HG02943 (cell line): ENCODE data around the gene CFDP1.
"Not testable (repeated sequence)": the region's sequence is repeated elsewhere in the genome, so short reads cannot be mapped to it uniquely, and the experiment has no call there.

ENCODE experiments used
- ATAC-seq: cut with Tn5 transposase; IDR thresholded peaks from one replicate; pipeline ENCODE4 v1.9.1; 2021; ENCODE audit warnings: mild to moderate bottlenecking, low read depth, moderate library complexity; ENCODE audit not compliant: unreplicated experiment

Gene CFDP1

GRCh38 chr16:75304521-75305363 is 128.6 kb downstream of the CFDP1 start:
- no peak for ATAC-seq

GRCh38 chr16:75301804-75302203 is 131.5 kb downstream of the CFDP1 start:
- no peak for ATAC-seq

- ATAC-seq = no peak
Observed at GRCh38 chr16:75298267-75298666, 135.0 kb downstream of the CFDP1 start.

- ATAC-seq = no peak
Observed at GRCh38 chr16:75296606-75297005, 136.7 kb downstream of the CFDP1 start.

- no peak for ATAC-seq
Observed at GRCh38 chr16:75294773-75295459, 138.4 kb downstream of the CFDP1 start.

GRCh38 chr16:75293772-75294171 is 139.5 kb downstream of the CFDP1 start:
- ATAC-seq = no peak

- no peak for ATAC-seq
Observed at GRCh38 chr16:75293173-75293572, 140.1 kb downstream of the CFDP1 start.

GRCh38 chr16:75292691-75293090 is 140.6 kb downstream of the CFDP1 start:
- ATAC-seq = no peak

GRCh38 chr16:75289189-75289588 is 144.1 kb downstream of the CFDP1 start:
- ATAC-seq = no peak

- no peak for ATAC-seq
Observed at GRCh38 chr16:75288596-75289120, 144.6 kb downstream of the CFDP1 start.

GRCh38 chr16:75288181-75288580 is 145.1 kb downstream of the CFDP1 start:
- ATAC-seq = no peak

GRCh38 chr16:75287708-75288107 is 145.6 kb downstream of the CFDP1 start:
- ATAC-seq = no peak

- ATAC-seq = no peak
Observed at GRCh38 chr16:75286389-75286788, 146.9 kb downstream of the CFDP1 start.

- ATAC-seq = no peak
Observed at GRCh38 chr16:75282466-75283281, 150.6 kb downstream of the CFDP1 start.

GRCh38 chr16:75281826-75282225 is 151.5 kb downstream of the CFDP1 start:
- ATAC-seq = no peak

- ATAC-seq = not testable (repeated sequence)
Observed at GRCh38 chr16:75281009-75281408, 152.3 kb downstream of the CFDP1 start.

- ATAC-seq = no peak
Observed at GRCh38 chr16:75280331-75280804, 152.9 kb downstream of the CFDP1 start.

- no peak for ATAC-seq
Observed at GRCh38 chr16:75279305-75279704, 154.0 kb downstream of the CFDP1 start.

GRCh38 chr16:75273054-75273925 is 160.0 kb downstream of the CFDP1 start:
- no peak for ATAC-seq

GRCh38 chr16:75272629-75273028 is 160.7 kb downstream of the CFDP1 start:
- ATAC-seq = not testable (repeated sequence)
